ENCODE measurements around the gene GJC3.

DNA sequence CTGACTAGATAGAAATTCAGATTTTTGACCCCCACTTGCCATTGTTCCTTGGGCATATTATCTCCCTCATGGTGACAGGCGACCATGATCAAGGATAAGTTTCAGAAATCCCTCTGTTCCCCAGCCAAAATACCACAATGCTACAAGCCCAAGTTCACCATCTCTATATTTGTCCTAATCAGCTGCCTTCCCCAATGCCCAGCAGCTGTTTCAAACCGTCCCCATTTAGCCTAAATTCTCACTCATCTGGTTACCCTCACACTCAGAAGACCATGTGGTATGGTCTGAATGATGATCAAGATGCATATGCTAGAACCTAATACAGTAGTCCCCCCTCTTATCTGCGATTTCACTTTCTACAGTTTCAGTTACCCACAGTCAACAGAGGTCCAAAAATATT lies 956 bp upstream of the GJC3 start:
- TF ChIP-seq, protein P1, sequence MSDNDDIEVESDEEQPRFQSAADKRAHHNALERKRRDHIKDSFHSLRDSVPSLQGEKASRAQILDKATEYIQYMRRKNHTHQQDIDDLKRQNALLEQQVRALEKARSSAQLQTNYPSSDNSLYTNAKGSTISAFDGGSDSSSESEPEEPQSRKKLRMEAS (IDR thresholded peaks at IDR 0.05), result no peak
- no peak for TF ChIP-seq FOXA3 (CRISPR knock-in tag; IDR thresholded peaks at IDR 0.05)
- no peak for TF ChIP-seq POLR2AphosphoS5 (IDR thresholded peaks at IDR 0.05; ENCODE audit: low read depth, low read length)
- TF ChIP-seq, protein P2, sequence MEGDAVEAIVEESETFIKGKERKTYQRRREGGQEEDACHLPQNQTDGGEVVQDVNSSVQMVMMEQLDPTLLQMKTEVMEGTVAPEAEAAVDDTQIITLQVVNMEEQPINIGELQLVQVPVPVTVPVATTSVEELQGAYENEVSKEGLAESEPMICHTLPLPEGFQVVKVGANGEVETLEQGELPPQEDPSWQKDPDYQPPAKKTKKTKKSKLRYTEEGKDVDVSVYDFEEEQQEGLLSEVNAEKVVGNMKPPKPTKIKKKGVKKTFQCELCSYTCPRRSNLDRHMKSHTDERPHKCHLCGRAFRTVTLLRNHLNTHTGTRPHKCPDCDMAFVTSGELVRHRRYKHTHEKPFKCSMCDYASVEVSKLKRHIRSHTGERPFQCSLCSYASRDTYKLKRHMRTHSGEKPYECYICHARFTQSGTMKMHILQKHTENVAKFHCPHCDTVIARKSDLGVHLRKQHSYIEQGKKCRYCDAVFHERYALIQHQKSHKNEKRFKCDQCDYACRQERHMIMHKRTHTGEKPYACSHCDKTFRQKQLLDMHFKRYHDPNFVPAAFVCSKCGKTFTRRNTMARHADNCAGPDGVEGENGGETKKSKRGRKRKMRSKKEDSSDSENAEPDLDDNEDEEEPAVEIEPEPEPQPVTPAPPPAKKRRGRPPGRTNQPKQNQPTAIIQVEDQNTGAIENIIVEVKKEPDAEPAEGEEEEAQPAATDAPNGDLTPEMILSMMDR (CRISPR knock-in tag; IDR thresholded peaks at IDR 0.05), result no peak
- TF ChIP-seq RELA (CRISPR knock-in tag; IDR thresholded peaks at IDR 0.05), result no peak
- no peak for TF ChIP-seq EZH2 (conservative IDR thresholded peaks at IDR 0.05; ENCODE audit: low read depth, low read length)
- no peak for TF ChIP-seq NR1H2 (CRISPR knock-in tag; IDR thresholded peaks at IDR 0.05; ENCODE audit: borderline replicate concordance, low read depth)
- no peak for TF ChIP-seq TCF7L2 (IDR thresholded peaks at IDR 0.05; ENCODE audit: low read depth, low read length)
- no peak for TF ChIP-seq NFE2L2 (IDR thresholded peaks at IDR 0.05; ENCODE audit: low read length)
- TF ChIP-seq ZNF510 (CRISPR knock-in tag; IDR thresholded peaks at IDR 0.05; ENCODE audit: low read depth), result no peak
- no peak for TF ChIP-seq SMARCC2 (IDR thresholded peaks at IDR 0.05)
- TF ChIP-seq, protein P3, sequence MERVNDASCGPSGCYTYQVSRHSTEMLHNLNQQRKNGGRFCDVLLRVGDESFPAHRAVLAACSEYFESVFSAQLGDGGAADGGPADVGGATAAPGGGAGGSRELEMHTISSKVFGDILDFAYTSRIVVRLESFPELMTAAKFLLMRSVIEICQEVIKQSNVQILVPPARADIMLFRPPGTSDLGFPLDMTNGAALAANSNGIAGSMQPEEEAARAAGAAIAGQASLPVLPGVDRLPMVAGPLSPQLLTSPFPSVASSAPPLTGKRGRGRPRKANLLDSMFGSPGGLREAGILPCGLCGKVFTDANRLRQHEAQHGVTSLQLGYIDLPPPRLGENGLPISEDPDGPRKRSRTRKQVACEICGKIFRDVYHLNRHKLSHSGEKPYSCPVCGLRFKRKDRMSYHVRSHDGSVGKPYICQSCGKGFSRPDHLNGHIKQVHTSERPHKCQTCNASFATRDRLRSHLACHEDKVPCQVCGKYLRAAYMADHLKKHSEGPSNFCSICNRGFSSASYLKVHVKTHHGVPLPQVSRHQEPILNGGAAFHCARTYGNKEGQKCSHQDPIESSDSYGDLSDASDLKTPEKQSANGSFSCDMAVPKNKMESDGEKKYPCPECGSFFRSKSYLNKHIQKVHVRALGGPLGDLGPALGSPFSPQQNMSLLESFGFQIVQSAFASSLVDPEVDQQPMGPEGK (CRISPR knock-in tag; IDR thresholded peaks at IDR 0.05), result no peak
- no peak for TF ChIP-seq SMAD3 (CRISPR knock-in tag; IDR thresholded peaks at IDR 0.05)

Measured in HepG2 (cell line).